Measurements from ENCODE around the gene KCNK5. TPM values are rescaled to one million over a fixed set of nuclear protein-coding genes. Genes with fewer than 3 reads are reported as not detected.

KCNK5 gene
- total RNA-seq, 4 donors from 2014 or later: 16.7 to 20.0 (median 18.4) TPM

DNA sequence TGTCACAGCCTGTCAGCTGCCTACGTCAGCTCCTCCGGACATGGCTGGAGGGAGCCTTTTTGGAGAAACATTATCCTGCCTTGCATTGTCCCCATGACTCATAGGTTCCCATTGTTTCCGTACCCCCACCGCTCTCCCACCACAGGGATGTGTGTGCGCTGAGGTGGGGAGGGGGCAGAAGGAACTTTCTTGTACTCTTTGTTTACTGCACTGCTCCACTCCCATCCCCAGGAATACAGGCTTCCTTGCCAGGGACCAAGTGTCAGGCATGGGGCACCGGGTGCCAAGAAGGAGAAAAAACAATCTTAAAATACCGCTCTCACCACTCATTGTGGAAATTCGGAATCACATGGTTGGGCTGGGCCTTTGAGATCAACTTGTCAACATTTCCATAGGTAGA lies 51.0 kb downstream of the KCNK5 start:
- WGBS, 2 donors: 84% methylated on average over 8 of the region's 8 CpGs
- peaks cover 0 to 42% (median 0%) of the 10 kb centered on the region in 3 donors for H3K36me3 ChIP-seq
- H3K27me3 ChIP-seq: no peaks in the 10 kb centered on the region
- peaks cover 0 to 9% (median 4%) of the 10 kb centered on the region in 4 donors for H3K9me3 ChIP-seq
- no peaks in the 10 kb centered on the region for H3K4me1 ChIP-seq
- no peak for DNase-seq (ENCODE audit: low spot score in 2 of 2)
- TF ChIP-seq POLR2A (IDR thresholded peaks at IDR 0.05) (no peak), EP300 (IDR thresholded peaks at IDR 0.05) (peak in 1 of 2 donors; percentile 45)
- no peak overlapping the region for H3K27ac ChIP-seq
- no peak overlapping the region for H3K4me3 ChIP-seq

DNA sequence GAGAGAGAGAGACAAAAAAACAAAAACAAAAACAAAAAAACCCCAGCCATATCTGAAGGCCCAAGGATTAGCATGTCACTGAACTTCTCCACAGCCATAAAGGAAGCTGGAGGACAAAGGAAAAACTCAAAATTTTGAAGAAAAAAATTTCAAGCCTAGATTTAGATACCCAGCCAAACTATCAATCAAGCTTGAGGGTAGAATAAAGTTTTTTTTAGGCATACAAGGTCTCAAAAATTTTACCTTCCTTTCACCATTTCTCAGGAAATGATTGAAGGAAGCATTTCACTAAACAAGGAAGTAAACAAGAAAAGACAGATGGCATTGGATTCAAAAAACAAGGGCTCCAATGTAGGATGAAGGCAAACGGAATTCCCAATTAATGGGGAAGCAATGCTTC lies 52.1 kb downstream of the KCNK5 start:
- DNase-seq (ENCODE audit: low spot score in 2 of 2): no peak
- WGBS, 2 donors: 90 to 92% methylated on average over 1 of the region's 1 CpG
- Histone ChIP-seq H3K4me3 (no peak overlapping the region), H3K9me3 (peaks cover 0 to 11% (median 5%) of the 10 kb centered on the region in 4 donors), H3K4me1 (no peaks in the 10 kb centered on the region), H3K27me3 (no peaks in the 10 kb centered on the region), H3K27ac (peak overlapping the region in 1 of 4 donors; percentile 4), H3K36me3 (peaks cover 0 to 47% (median 0%) of the 10 kb centered on the region in 3 donors)
- TF ChIP-seq, protein P1, sequence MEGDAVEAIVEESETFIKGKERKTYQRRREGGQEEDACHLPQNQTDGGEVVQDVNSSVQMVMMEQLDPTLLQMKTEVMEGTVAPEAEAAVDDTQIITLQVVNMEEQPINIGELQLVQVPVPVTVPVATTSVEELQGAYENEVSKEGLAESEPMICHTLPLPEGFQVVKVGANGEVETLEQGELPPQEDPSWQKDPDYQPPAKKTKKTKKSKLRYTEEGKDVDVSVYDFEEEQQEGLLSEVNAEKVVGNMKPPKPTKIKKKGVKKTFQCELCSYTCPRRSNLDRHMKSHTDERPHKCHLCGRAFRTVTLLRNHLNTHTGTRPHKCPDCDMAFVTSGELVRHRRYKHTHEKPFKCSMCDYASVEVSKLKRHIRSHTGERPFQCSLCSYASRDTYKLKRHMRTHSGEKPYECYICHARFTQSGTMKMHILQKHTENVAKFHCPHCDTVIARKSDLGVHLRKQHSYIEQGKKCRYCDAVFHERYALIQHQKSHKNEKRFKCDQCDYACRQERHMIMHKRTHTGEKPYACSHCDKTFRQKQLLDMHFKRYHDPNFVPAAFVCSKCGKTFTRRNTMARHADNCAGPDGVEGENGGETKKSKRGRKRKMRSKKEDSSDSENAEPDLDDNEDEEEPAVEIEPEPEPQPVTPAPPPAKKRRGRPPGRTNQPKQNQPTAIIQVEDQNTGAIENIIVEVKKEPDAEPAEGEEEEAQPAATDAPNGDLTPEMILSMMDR (IDR thresholded peaks at IDR 0.05): no peak
- TF ChIP-seq EP300 (IDR thresholded peaks at IDR 0.05): no peak
- no peak for TF ChIP-seq POLR2A (IDR thresholded peaks at IDR 0.05)

DNA sequence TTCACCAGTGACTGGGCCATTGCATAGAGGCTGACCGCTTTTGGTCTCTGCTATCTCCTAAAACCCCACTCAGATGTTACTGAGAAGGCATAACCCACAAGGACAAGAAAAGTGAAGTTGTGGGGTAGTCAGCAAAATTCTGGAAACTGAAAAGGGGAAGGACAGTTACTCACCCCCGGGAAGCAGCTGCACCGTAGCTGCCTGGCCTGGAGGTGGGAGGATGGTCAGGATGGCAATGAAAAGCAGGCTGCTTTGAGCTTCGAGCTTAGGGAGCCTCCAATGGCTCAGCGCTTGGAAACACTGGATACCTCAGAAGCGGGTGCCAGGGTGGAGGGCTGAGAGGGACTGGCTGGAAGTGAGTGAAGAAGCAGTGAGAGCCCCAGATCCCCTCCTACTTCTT lies 56.0 kb downstream of the KCNK5 start:
- Histone ChIP-seq H3K27ac (no peak overlapping the region), H3K36me3 (peaks cover 0 to 38% (median 0%) of the 10 kb centered on the region in 3 donors), H3K9me3 (peaks cover 0 to 24% (median 5%) of the 10 kb centered on the region in 4 donors), H3K4me1 (peaks cover 0 to 15% (median 0%) of the 10 kb centered on the region in 4 donors), H3K4me3 (no peak overlapping the region), H3K27me3 (no peaks in the 10 kb centered on the region)
- TF ChIP-seq POLR2A (IDR thresholded peaks at IDR 0.05) (no peak), EP300 (IDR thresholded peaks at IDR 0.05) (no peak)
- TF ChIP-seq, protein P1 (IDR thresholded peaks at IDR 0.05): no peak
- 71 to 72% methylated on average over 6 of the region's 6 CpGs for WGBS, 2 donors
- no peak for DNase-seq (ENCODE audit: low spot score in 2 of 2)

- TF ChIP-seq POLR2A (IDR thresholded peaks at IDR 0.05) (no peak), EP300 (IDR thresholded peaks at IDR 0.05) (no peak)
- TF ChIP-seq, protein P1 (IDR thresholded peaks at IDR 0.05): no peak
- DNase-seq (ENCODE audit: low spot score in 2 of 2): no peak
- H3K4me3 ChIP-seq: no peak overlapping the region
- H3K27ac ChIP-seq: no peak overlapping the region
- peaks cover 0 to 15% (median 0%) of the 10 kb centered on the region in 4 donors for H3K4me1 ChIP-seq
- 63 to 79% methylated on average over 4 to 5 of the region's 5 CpGs for WGBS, 2 donors
- peaks cover 0 to 31% (median 0%) of the 10 kb centered on the region in 3 donors for H3K36me3 ChIP-seq
- H3K27me3 ChIP-seq: no peaks in the 10 kb centered on the region
- peaks cover 0 to 22% (median 3%) of the 10 kb centered on the region in 4 donors for H3K9me3 ChIP-seq
Measured at GRCh38 chr6:39172377-39172757, 56.9 kb downstream of the KCNK5 start.

DNA sequence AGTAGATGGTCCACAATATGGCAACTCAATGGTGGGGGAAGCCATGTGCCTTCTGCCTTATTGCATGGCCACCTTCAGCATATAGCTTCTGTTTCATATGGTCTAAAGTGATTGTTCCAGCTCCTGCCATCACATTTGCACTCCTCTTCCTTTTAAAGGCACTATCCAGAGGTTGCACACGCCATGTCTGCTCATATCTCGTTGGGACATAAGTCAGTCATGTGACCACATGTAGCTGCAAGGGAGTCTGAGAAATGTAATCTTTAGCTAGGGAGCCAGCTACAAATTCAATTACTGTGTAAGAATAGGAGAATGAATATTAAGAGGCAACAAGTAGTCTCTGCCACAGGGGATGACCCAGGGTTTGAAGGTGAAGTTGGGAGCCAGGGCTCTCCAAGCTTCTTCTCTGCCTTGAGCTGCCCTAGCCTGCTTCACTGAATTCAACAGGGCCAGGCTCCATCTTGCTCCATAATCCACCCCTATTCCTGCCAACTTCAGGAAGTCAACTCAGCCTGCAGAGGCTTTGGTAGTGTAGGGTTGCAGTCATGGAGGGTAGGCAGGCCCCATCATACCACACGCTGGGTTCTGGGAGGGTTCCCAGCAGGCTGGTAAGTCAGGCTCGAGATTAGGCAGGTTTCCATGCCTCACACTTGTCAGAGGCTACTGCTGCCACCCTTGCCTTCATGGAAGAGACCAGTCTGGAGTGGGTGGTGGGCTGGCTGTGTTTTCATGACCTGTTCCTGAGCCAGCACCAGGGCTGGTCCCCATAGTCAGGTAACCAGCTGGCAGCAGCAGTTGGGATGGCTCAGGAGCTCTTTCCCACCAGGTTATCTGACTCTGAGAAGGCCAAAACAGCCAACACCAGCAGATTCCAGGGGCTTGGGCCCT lies 57.5 kb downstream of the KCNK5 start:
- Histone ChIP-seq H3K36me3 (peaks cover 0 to 25% (median 0%) of the 10 kb centered on the region in 3 donors), H3K27me3 (no peaks in the 10 kb centered on the region), H3K27ac (no peak overlapping the region), H3K4me3 (no peak overlapping the region), H3K9me3 (peaks cover 0 to 16% (median 0%) of the 10 kb centered on the region in 4 donors), H3K4me1 (peaks cover 0 to 20% (median 0%) of the 10 kb centered on the region in 4 donors)
- 82 to 94% methylated on average over 2 to 4 of the region's 4 CpGs for WGBS, 2 donors
- TF ChIP-seq EP300 (IDR thresholded peaks at IDR 0.05) (no peak), POLR2A (IDR thresholded peaks at IDR 0.05) (no peak)
- TF ChIP-seq, protein P1 (IDR thresholded peaks at IDR 0.05): no peak
- no peak for DNase-seq (ENCODE audit: low spot score in 2 of 2)

All from tibial nerve (tissue), 4 donors.